ENCODE results near the gene CFAP46. TPM values are rescaled to one million over a fixed set of nuclear protein-coding genes. Genes with fewer than 3 reads are reported as not detected.

CFAP46 gene
- total RNA-seq, 3 donors from 2014 or later (not counting 1 experiment from before 2014, with no cell fraction given) = 0.35 TPM; not detected in 2

GRCh38 chr10:132937861-132938260 is 4.5 kb downstream of the CFAP46 start:
- Histone ChIP-seq H3K36me3 (ENCODE audit: control insufficient read depth, insufficient read depth, low read length) (no peaks in the 10 kb centered on the region), H3K9me3 (ENCODE audit: control insufficient read depth, insufficient read depth, low read length) (no peaks in the 10 kb centered on the region), H3K27me3 (ENCODE audit: control insufficient read depth, insufficient read depth, low read length) (peaks cover 8% of the 10 kb centered on the region), H3K4me1 (ENCODE audit: control insufficient read depth, insufficient read depth, low read length) (peaks cover 3% of the 10 kb centered on the region), H3K27ac (ENCODE audit: low read length) (no peak overlapping the region), H3K4me3 (ENCODE audit: low read length) (no peak overlapping the region)
- TF ChIP-seq CTCF (IDR thresholded peaks at IDR 0.05) = no peak
- H3K27me3 Mint-ChIP-seq (ENCODE audit: low read depth in 2 of 2) = peaks cover 32 to 42% of the 10 kb centered on the region in 2 donors
- ATAC-seq = no peak
- peak in 1 of 2 donors; percentile 12 for DNase-seq
- H3K9me3 Mint-ChIP-seq = no peaks in the 10 kb centered on the region
- H3K36me3 Mint-ChIP-seq = no peaks in the 10 kb centered on the region
- no peak overlapping the region for H3K4me3 Mint-ChIP-seq
- intact Hi-C loops (cut with micrococcal nuclease) = no loop called here
- peaks cover 4% of the 10 kb centered on the region in 2 donors for H3K4me1 Mint-ChIP-seq
- WGBS (ENCODE audit: insufficient coverage) = 86% methylated on average over 19 of the region's 19 CpGs
- no peak overlapping the region for H3K27ac Mint-ChIP-seq

- ATAC-seq = no peak
- DNase-seq = no peak
- Histone ChIP-seq H3K9me3 (ENCODE audit: control insufficient read depth, insufficient read depth, low read length) (no peaks in the 10 kb centered on the region), H3K4me1 (ENCODE audit: control insufficient read depth, insufficient read depth, low read length) (peaks cover 5% of the 10 kb centered on the region), H3K27ac (ENCODE audit: low read length) (no peak overlapping the region), H3K4me3 (ENCODE audit: low read length) (no peak overlapping the region), H3K36me3 (ENCODE audit: control insufficient read depth, insufficient read depth, low read length) (no peaks in the 10 kb centered on the region), H3K27me3 (ENCODE audit: control insufficient read depth, insufficient read depth, low read length) (no peaks in the 10 kb centered on the region)
- WGBS (ENCODE audit: insufficient coverage) = 88% methylated on average over 6 of the region's 6 CpGs
- H3K4me1 Mint-ChIP-seq = peaks cover 0 to 14% of the 10 kb centered on the region in 2 donors
- TF ChIP-seq CTCF (IDR thresholded peaks at IDR 0.05) = no peak
- no peak overlapping the region for H3K4me3 Mint-ChIP-seq
- no peaks in the 10 kb centered on the region for H3K36me3 Mint-ChIP-seq
- H3K9me3 Mint-ChIP-seq = no peaks in the 10 kb centered on the region
- H3K27me3 Mint-ChIP-seq (ENCODE audit: low read depth in 2 of 2) = peaks cover 10 to 16% of the 10 kb centered on the region in 2 donors
- no peak overlapping the region for H3K27ac Mint-ChIP-seq
- intact Hi-C loops (cut with micrococcal nuclease) = no loop called here
These were observed 7.4 kb downstream of the CFAP46 start for GRCh38 chr10:132934953-132935352.

- DNase-seq (peak in 1 of 2 donors; percentile 13), ATAC-seq (no peak)
- Mint-ChIP-seq H3K9me3 (no peaks in the 10 kb centered on the region), H3K4me1 (peaks cover 0 to 14% of the 10 kb centered on the region in 2 donors), H3K36me3 (no peaks in the 10 kb centered on the region), H3K27me3 (ENCODE audit: low read depth in 2 of 2) (peaks cover 0 to 1% of the 10 kb centered on the region in 2 donors), H3K27ac (no peak overlapping the region), H3K4me3 (no peak overlapping the region)
- TF ChIP-seq CTCF (IDR thresholded peaks at IDR 0.05) = no peak
- Histone ChIP-seq H3K27ac (ENCODE audit: low read length) (no peak overlapping the region), H3K9me3 (ENCODE audit: control insufficient read depth, insufficient read depth, low read length) (no peaks in the 10 kb centered on the region), H3K4me1 (ENCODE audit: control insufficient read depth, insufficient read depth, low read length) (peaks cover 7% of the 10 kb centered on the region), H3K36me3 (ENCODE audit: control insufficient read depth, insufficient read depth, low read length) (no peaks in the 10 kb centered on the region), H3K4me3 (ENCODE audit: low read length) (no peak overlapping the region), H3K27me3 (ENCODE audit: control insufficient read depth, insufficient read depth, low read length) (no peaks in the 10 kb centered on the region)
- intact Hi-C loops (cut with micrococcal nuclease) = no loop called here
- WGBS (ENCODE audit: insufficient coverage) = 82% methylated on average over 30 of the region's 30 CpGs
These were observed 8.9 kb downstream of the CFAP46 start for GRCh38 chr10:132933308-132934042.

Measured in natural killer cell (primary cell).